ENCODE measurements around the gene SMCR8. TPM values are rescaled to one million over a fixed set of nuclear protein-coding genes. Genes with fewer than 3 reads are reported as not detected.

The SMCR8 gene
- total RNA-seq (2012; rRNA removed) (10.6 and 10.9 TPM in 2 replicates), polyA plus RNA-seq (2012; rRNA removed) (7.1 and 7.2 TPM in 2 replicates), Bru-seq, nascent RNA (percentile 78 among the genes with signal in this experiment), BruChase-seq, experiment 1, labeled RNA remaining after a 6-hour chase (percentile 70 among the genes with signal in this experiment), BruChase-seq, experiment 2, labeled RNA remaining after a 2-hour chase (percentile 95 among the genes with signal in this experiment)
- polyA plus RNA-seq (2012; cell fraction: cytosol; rRNA removed) = 2.8 and 3.8 TPM in 2 replicates
- 6.9 and 10.3 TPM in 2 replicates for polyA plus RNA-seq (2012; cell fraction: nucleus; rRNA removed; ENCODE audit: low replicate concordance)
- long read RNA-seq, full-length matches to known transcripts = 1 of 6 reads
- long read RNA-seq, partial matches to known transcripts = 0 of 6 reads
- long read RNA-seq, other reads (novel, unspliced or antisense) = 5 of 6 reads

- DNase-seq (peak; percentile 98), ATAC-seq (ENCODE audit: low read depth) (peak; percentile 97)
- peaks cover 23% of the 10 kb centered on the region for H3K9me1 ChIP-seq (ENCODE audit: insufficient read depth, low read length)
- H3K4me3 ChIP-seq (ENCODE audit: insufficient read depth, low read depth, low read length) = peak within 1 kb of the TSS; percentile 88
- H2BK120ac ChIP-seq (ENCODE audit: low read depth, low read length) = peak within 1 kb of the TSS; percentile 7; the same call in 1 of the 2 replicates
- intact Hi-C loops (cut with micrococcal nuclease) (no loop called here), in situ Hi-C loops (cut with MboI; ENCODE audit: low sequenced_read_pairs) (no loop called here), dilution Hi-C loops (cut with HindIII; ENCODE audit: low sequenced_read_pairs, unreplicated experiment) (no loop called here)
- no peaks in the 10 kb centered on the region for H3K27me3 ChIP-seq (ENCODE audit: control insufficient read depth, insufficient read depth, low read length)
- H2BK20ac ChIP-seq (ENCODE audit: low read depth, low read length) = no peak within 1 kb of the TSS
- H2AFZ ChIP-seq (replicated peaks; ENCODE audit: low read length, poor library complexity) = peak within 1 kb of the TSS; percentile 96
- H3K14ac ChIP-seq (replicated peaks; ENCODE audit: low read depth, low read length) = peak within 1 kb of the TSS; percentile 90
- no TSS peak for BruUV-seq (replicated peaks)
- H2AK5ac ChIP-seq (ENCODE audit: low read depth, low read length) = peak within 1 kb of the TSS; percentile 80
- peak within 1 kb of the TSS; percentile 60 for H3K56ac ChIP-seq (ENCODE audit: extremely low read depth, insufficient read depth, low read length)
- peak within 1 kb of the TSS; percentile 77 for H4K91ac ChIP-seq (ENCODE audit: insufficient read depth, low read depth, low read length)
- no peak within 1 kb of the TSS for H2BK15ac ChIP-seq (ENCODE audit: low read depth, low read length)
- peak within 1 kb of the TSS; percentile 73 for H3K23ac ChIP-seq (ENCODE audit: low read depth, low read length)
- peaks cover 32 to 91% of the 10 kb centered on the region in 2 experiments for H3K79me1 ChIP-seq (ENCODE audit: low read depth in 1 of 2, low read length in 2 of 2)
- H4K5ac ChIP-seq (ENCODE audit: low read depth, low read length) = peak within 1 kb of the TSS; percentile 80
- peak within 1 kb of the TSS; percentile 89 for H3K4me2 ChIP-seq (ENCODE audit: low read depth, low read length)
- ChIA-PET CTCF (no interaction called here), POLR2A (ENCODE audit: unreplicated experiment) (no interaction called here)
- peak within 1 kb of the TSS; percentile 67 for H2BK5ac ChIP-seq (ENCODE audit: low read depth, low read length, poor library complexity, severe bottlenecking)
- H4K8ac ChIP-seq (ENCODE audit: low read depth in 2 of 2, low read length in 2 of 2) = peak within 1 kb of the TSS; percentile 82 to 94
- peak within 1 kb of the TSS; percentile 85 for H2AK9ac ChIP-seq (replicated peaks; ENCODE audit: low read depth, low read length, poor library complexity)
- H3K18ac ChIP-seq (ENCODE audit: low read depth, low read length) = no peak within 1 kb of the TSS
- peak within 1 kb of the TSS; percentile 83 for H3K27ac ChIP-seq (ENCODE audit: insufficient read depth, low read length)
- peaks cover 43% of the 10 kb centered on the region for H4K20me1 ChIP-seq (ENCODE audit: insufficient read depth, low read length)
- WGBS, 2 experiments (ENCODE audit: extremely low coverage in 2 of 2, insufficient read length in 1 of 2) = 0% methylated on average over 48 of the region's 78 CpGs; no CpG with 5 or more reads in 1 of the 2 experiments
- H3K9ac ChIP-seq (ENCODE audit: low read depth, low read length) = peak within 1 kb of the TSS; percentile 83
- H3K4me1 ChIP-seq (ENCODE audit: control insufficient read depth, insufficient read depth, low read length) = peaks cover 10% of the 10 kb centered on the region
- H3K36me3 ChIP-seq (ENCODE audit: control insufficient read depth, insufficient read depth, low read length) = peaks cover 25% of the 10 kb centered on the region
- peak within 1 kb of the TSS; percentile 83 for H3K4ac ChIP-seq (ENCODE audit: low read depth, low read length)
- no peaks in the 10 kb centered on the region for H3K9me3 ChIP-seq (ENCODE audit: control insufficient read depth, insufficient read depth, low read length)
- TF ChIP-seq RCOR1 (IDR thresholded peaks at IDR 0.05; ENCODE audit: insufficient replicate concordance, low read length) (no peak), FOS (IDR thresholded peaks at IDR 0.05; ENCODE audit: low read depth, low read length) (peak; percentile 83; the same call in 1 of the 2 replicates), USF2 (IDR thresholded peaks at IDR 0.05; ENCODE audit: low read depth, low read length) (peak; percentile 99), POLR2A (IDR thresholded peaks at IDR 0.05; ENCODE audit: low read depth, low read length) (peak; percentile 90), NFE2L2 (IDR thresholded peaks at IDR 0.05; ENCODE audit: low read depth, low read length) (no peak; the same call in 1 of the 2 replicates), RFX5 (IDR thresholded peaks at IDR 0.05; ENCODE audit: low read depth, low read length) (no peak), MXI1 (IDR thresholded peaks at IDR 0.05; ENCODE audit: borderline replicate concordance, low read depth, low read length) (no peak; the same call in 1 of the 2 replicates), CTCF (conservative IDR thresholded peaks at IDR 0.05; ENCODE audit: low read depth, low read length) (no peak), SMC3 (IDR thresholded peaks at IDR 0.05; ENCODE audit: low read depth, low read length) (no peak), CHD1 (IDR thresholded peaks at IDR 0.05; ENCODE audit: low read depth, low read length) (no peak), CEBPB (IDR thresholded peaks at IDR 0.05; ENCODE audit: low read depth, low read length) (0 out of 2 replicates have a peak, but pooled peaks have one; percentile 45), BHLHE40 (IDR thresholded peaks at IDR 0.05; ENCODE audit: low read depth, low read length) (peak; percentile 93)
Observed at GRCh38 chr17:18314731-18315561, at the start of gene SMCR8, which contains the start of gene TOP3A. SMCR8 (plus strand) TSS chr17:18315293; CDS start chr17:18315790, 497 bp downstream. TOP3A (minus strand) TSS chr17:18314994; CDS start chr17:18314778, 216 bp downstream.

All from IMR-90 (cell line).